ENCODE data around the gene BMERB1. TPM values are rescaled to one million over a fixed set of nuclear protein-coding genes. Genes with fewer than 3 reads are reported as not detected.
A peak's percentile ranks its signal among the peaks of the same experiment; 100 is the strongest.

Gene BMERB1
- total and polyA plus RNA-seq, 9 of the 15 experiments (the other 6 are each of a cell fraction or from before 2014, with no cell fraction given) = 0.29 to 2.9 (median 0.94) TPM

- BruUV-seq (replicated peaks) = no TSS peak
- no peaks in the 10 kb centered on the region for H3K27me3 ChIP-seq (ENCODE audit: control insufficient read depth in 2 of 2, insufficient read depth in 2 of 2, low read length in 2 of 2)
- TF ChIP-seq REST (IDR thresholded peaks at IDR 0.05; ENCODE audit: borderline replicate concordance) (0 out of 2 replicates have a peak, but pooled peaks have one; percentile 21), REST (CRISPR knock-in tag; IDR thresholded peaks at IDR 0.05; ENCODE audit: low read depth) (no peak), ELF1 (tag; IDR thresholded peaks at IDR 0.05) (no peak)
- TF ChIP-seq, protein P1, sequence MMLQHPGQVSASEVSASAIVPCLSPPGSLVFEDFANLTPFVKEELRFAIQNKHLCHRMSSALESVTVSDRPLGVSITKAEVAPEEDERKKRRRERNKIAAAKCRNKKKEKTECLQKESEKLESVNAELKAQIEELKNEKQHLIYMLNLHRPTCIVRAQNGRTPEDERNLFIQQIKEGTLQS (IDR thresholded peaks at IDR 0.05) = 0 out of 2 replicates have a peak, but pooled peaks have one; percentile 9
- TF ChIP-seq, protein P1 (CRISPR knock-in tag; conservative IDR thresholded peaks at IDR 0.05) = no peak
- DNase-seq (ENCODE audit: extremely low read depth in 1 of 4, low spot score in 3 of 4) (no peak), ATAC-seq (no peak), FAIRE-seq (peak; percentile 32)
- peaks cover 0 to 7% of the 10 kb centered on the region in 2 experiments; a peak in 4 of 5 replicates for H3K4me1 ChIP-seq (replicated peaks in 1 of 2; ENCODE audit: control insufficient read depth in 2 of 2, insufficient read depth in 2 of 2, low read length in 2 of 2)
- 24% methylated on average over 6 of the region's 6 CpGs for WGBS (ENCODE audit: insufficient coverage, low coverage, missing lambda C conversion rate)
- no peak overlapping the region for H3K4me3 ChIP-seq
- no peaks in the 10 kb centered on the region for H3K9me1 ChIP-seq (ENCODE audit: control insufficient read depth, insufficient read depth, low read length)
- H3K27ac ChIP-seq (ENCODE audit: extremely low read depth, low read depth, low read length) = no peak overlapping the region
- in situ Hi-C loops (cut with MboI) (no loop called here), intact Hi-C loops (cut with micrococcal nuclease) (no loop called here)
- H3K9ac ChIP-seq (ENCODE audit: insufficient read depth in 1 of 2, low read depth in 2 of 2, low read length in 2 of 2) = peak overlapping the region in 1 of 2 experiments; percentile 8; a peak in 1 of 4 replicates
- no peaks in the 10 kb centered on the region for H4K20me1 ChIP-seq (replicated peaks; ENCODE audit: control insufficient read depth, insufficient read depth, low read length)
- POLR2A ChIA-PET = interaction anchor here (0.5 to 3.7 kb wide), 6 partner anchors 10 to 24 kb away, joined by 3 to 11 read pairs (median 4); no protein-coding TSS in a partner anchor
- no peak overlapping the region; the same call in 1 of the 2 replicates for H3K4me2 ChIP-seq (ENCODE audit: insufficient read depth, low read length)
- no peaks in the 10 kb centered on the region for H3K79me2 ChIP-seq (ENCODE audit: control insufficient read depth, insufficient read depth, low read length)
- H3K36me3 ChIP-seq (ENCODE audit: control insufficient read depth, insufficient read depth, low read length) = no peaks in the 10 kb centered on the region
- H3K9me3 ChIP-seq (replicated peaks; ENCODE audit: control insufficient read depth, insufficient read depth, low read depth, low read length) = no peaks in the 10 kb centered on the region
- peak overlapping the region; percentile 22; the same call in 1 of the 2 replicates for H2AFZ ChIP-seq (ENCODE audit: low read depth, low read length)
- CTCF ChIA-PET (ENCODE audit: low intra/inter-chr PET ratio) = no interaction called here
Observed at GRCh38 chr16:15557258-15557657, 122.9 kb downstream of the BMERB1 start.

Data from K562 (cell line).